ENCODE results near the gene APBA3.

Gene APBA3

GRCh38 chr19:3788996-3789778, 27.7 kb upstream of the APBA3 start:
- no peak for FAIRE-seq

GRCh38 chr19:3785938-3786824, 24.7 kb upstream of the APBA3 start, which contains the start of gene MATK:
TSS of gene MATK (minus strand) at chr19:3786381. CDS start at chr19:3785135, 1,246 bp downstream.
- no peak for FAIRE-seq

DNA sequence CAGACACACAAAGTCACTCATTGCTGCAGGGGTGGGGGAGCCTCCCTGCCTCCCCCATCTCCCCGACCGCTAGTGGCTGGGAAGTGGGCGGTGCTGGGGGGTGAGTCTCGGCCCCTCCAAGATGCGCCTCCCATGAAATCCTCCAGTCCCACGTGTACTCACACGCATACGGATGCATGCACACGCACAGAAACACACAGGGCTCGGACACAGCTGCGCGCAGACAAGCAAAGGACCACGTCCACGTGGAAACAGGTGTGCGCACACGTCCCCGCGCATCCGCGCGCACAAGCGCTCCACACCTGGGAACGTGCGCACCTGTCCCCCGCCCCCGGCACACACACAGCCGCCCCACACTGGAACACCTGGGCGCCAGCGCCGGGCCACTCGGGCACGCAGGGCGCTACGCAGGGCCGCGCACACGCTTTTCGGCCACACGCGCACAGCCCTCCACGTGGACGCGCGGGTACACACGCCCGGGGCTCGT, 24.0 kb upstream of the APBA3 start:
- FAIRE-seq: no peak

DNA sequence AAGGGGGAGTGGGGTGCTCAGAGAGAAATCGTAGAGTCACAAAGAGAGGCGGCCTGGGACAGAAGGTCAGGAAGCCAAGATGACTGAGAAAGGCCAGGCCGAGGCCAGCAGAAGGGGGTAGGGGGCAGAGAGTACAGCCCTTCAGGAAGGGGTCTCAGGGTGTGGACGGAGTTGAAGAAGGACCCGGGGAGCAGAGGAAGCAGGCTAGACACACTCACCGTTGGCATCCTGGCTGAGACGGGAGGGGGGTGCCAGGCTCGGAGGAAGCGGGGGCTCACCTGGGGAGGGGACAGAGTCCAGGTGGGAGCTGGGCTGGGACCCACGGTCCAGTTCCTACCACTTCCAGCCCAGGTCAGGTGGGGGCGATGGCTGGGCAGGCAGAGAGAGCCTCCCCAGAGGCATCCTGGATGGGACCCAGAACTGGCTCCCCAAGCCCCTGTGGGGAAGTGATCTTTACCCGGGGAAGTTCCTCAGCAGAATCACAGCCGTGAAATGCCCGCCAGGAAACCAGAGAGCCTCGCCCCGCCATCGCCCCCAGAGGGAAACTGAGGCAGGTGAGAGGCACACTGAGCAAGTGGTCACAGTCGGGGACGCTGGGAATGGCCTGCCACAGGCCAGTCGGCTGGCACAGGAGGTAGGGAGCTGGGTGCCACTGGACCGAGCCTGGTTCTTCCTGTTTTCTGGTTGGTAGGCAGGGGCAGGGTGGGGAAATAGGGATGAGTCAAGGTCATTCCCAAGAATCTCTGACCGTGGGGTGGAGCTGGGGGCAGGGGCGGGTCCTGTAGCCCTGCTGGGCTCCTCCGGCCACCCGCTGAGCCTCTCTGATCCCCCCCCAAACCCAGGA, 23.3 kb upstream of the APBA3 start:
- FAIRE-seq: no peak

- no peak for FAIRE-seq
Measured at GRCh38 chr19:3783660-3784584, 22.4 kb upstream of the APBA3 start.

- FAIRE-seq: no peak
Measured at GRCh38 chr19:3782903-3783302, 21.4 kb upstream of the APBA3 start.

DNA sequence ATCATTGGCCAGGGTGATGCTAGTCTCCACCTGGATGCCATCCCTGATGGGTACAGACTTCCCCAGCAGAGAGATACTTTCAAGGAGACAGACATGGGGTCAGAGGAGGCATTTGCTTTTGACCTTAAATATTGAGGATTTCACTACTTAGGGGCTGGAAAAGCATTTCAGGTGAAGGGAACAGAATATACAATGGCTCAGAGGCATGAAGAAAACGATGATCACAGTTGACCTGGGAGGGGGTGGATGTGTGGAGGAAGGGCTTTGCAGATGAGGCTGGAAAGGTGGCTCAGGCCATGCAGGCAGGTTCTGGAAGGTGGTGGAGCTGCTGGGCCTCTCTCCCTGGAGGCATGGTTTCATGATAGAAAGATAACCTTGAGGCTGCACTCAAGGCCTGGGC, 20.8 kb upstream of the APBA3 start:
- no peak for FAIRE-seq

GRCh38 chr19:3781603-3782002, 20.1 kb upstream of the APBA3 start:
- no peak for FAIRE-seq

DNA sequence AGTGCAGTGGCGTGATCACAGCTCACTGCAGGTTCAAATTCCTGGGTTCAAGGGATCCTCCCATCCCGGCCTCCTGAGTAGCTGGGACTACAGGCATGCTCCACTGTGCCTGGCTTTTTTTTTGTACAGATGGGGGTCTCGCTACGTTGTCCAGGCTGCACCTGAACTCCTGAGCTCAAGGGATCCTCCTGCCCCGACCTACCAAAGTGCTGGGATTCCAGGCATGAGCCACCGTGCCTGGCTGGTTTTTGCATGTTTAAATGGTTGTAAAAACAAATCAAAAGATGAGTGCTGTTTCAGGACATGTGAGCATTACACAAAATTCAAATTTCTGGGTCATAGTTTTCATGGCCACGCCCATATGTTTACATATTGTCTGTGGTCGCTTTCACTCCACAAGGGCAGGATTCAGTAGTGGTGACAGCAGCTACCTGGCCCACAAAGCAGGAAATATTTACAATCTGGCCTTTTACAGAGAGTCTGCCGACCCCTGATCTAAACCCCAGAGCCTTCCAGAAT, 19.4 kb upstream of the APBA3 start:
- FAIRE-seq: no peak

DNA sequence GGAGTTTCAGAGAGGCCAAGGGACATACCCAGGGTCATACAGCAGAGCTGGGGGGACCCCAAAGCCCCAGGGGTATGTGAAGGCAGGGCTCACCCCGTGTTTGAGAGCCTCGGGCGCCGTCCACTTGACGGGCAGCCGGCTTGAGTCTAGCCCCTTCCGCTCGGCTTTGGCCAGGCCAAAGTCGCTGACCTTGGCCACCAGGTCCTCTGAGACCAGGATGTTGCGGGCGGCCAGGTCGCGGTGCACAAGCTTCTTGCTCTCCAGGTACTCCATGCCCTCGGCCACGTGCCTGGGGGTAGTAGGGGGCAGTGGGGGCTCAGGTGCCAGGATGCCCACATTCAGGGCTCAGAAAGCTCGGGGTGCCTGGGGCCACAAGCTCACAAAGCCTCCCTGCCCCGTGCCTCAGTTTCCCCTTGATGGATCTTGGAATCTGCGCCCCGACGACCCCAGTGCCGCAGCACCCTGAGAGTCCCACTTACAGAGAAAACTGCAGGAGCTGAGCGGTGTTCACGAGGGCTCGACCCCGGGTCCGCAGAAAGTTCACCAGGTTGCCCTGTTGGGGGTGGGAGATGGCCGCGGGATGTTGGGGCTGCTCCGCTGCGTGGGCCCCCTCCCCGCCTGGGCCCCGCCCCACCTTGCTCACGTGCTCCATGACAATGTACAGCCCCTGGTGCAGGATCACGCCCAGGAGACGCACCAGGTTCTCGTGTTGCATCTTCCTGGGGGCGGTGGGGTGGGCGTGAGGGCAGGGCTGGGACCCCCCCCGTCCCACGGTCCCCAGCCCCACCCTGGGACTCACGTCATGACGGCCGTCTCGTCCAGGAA, 17.6 kb upstream of the APBA3 start:
- no peak for FAIRE-seq

- no peak for FAIRE-seq
Measured at GRCh38 chr19:3778104-3778867, 16.8 kb upstream of the APBA3 start.

DNA sequence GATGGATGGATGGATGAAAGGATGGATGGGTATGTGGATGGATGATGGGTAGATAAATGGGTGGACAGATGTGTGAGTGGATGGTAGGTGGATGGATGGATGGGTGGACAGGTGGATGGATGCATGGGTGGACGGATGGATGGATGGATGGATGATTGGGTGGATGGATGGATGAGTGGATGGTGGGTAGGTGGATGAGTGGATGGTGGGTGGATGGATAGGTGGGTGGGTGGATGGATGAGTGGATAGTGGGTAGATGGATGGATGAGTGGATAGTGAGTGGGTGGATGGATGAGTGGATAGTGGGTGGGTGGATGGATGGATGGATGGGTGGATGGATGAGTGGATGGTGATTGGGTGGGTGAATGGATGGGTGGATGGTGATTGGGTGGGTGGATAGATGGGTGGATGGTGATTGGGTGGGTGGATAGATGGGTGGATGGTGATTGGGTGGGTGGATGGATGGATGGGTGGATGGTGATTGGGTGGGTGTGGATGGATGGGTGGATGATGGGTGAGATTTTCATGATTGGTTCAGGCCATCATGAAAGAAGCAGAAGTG, 15.1 kb upstream of the APBA3 start:
- no peak for FAIRE-seq

- no peak for FAIRE-seq
Measured at GRCh38 chr19:3775831-3776230, 14.3 kb upstream of the APBA3 start.

DNA sequence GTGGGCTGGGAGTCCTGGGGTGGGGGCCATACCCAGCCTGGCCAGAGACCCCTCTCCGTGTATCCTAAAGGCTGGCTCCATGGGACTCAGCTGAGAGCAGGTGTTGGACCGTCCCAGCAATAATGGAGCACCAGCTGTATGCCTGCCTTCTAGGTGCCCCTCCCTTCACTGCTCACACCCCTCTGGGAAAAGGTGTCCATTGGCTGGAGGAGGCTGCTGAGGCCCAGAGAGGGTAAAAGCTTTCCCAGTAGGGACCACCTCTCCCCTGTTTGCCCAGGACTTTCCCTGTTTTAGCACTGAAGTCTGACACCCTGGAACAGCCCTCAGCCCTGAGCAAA, 13.9 kb upstream of the APBA3 start:
- FAIRE-seq: no peak

- FAIRE-seq: no peak
Measured at GRCh38 chr19:3774621-3775373, 13.3 kb upstream of the APBA3 start.

- FAIRE-seq: no peak
Measured at GRCh38 chr19:3773814-3774515, 12.5 kb upstream of the APBA3 start.

DNA sequence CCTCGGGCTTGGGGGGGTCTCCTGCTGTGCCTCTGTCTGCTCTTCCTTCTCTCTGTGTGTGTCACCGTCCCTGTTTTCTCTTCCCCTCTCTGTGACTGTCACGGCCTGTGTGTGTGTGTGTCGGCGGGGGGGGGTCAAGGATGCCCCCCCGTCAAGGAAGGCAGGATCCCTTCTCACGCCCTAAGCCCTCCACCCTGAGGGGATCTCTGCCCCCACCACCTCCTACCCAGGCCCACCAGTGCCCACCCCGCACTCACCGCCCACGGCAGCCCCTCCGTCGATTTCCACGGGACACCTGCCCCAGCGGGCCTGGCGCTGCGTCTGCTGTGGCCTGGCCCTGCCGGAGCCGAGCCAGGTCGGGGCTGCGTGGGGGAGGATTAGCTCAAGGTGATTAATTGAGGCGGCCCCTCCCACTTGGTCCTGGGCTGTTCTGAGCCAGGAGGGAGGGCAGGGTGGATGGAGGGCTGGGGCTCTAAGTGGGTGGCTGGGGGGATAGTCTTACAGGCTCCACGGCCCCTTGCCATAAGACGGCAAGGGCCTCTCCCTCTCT, 10.5 kb upstream of the APBA3 start, which contains the start of gene RAX2:
RAX2 (minus strand) TSS at position 323 of the 550 bp plus-strand sequence. CDS start 486 bp downstream, outside the sequence.
- FAIRE-seq: no peak

Data from colon (tissue), 2 donors.